ENCODE measurements around the gene PARD3B. TPM values are rescaled to one million over a fixed set of nuclear protein-coding genes. Genes with fewer than 3 reads are reported as not detected.

The PARD3B gene
- total RNA-seq, 2 donors from 2014 or later, result 14.7 to 25.0 TPM

GRCh38 chr2:205087862-205088261 is 542.6 kb downstream of the PARD3B start:
- no peak for DNase-seq (ENCODE audit: low spot score)
- Histone ChIP-seq H3K27ac (no peak overlapping the region), H3K36me3 (no peaks in the 10 kb centered on the region), H3K4me1 (replicated peaks) (no peaks in the 10 kb centered on the region), H3K4me3 (no peak overlapping the region), H3K27me3 (replicated peaks; ENCODE audit: insufficient read depth) (no peaks in the 10 kb centered on the region), H3K9me3 (no peaks in the 10 kb centered on the region)
- intact Hi-C loops (cut with DNase I), result no loop called here
- 97% methylated on average over 4 of the region's 4 CpGs for WGBS
- TF ChIP-seq POLR2A (IDR thresholded peaks at IDR 0.05) (no peak), POLR2AphosphoS5 (IDR thresholded peaks at IDR 0.05) (no peak)

GRCh38 chr2:205089958-205090357 is 544.7 kb downstream of the PARD3B start:
- WGBS, result 96% methylated on average over 2 of the region's 2 CpGs
- Histone ChIP-seq H3K36me3 (no peaks in the 10 kb centered on the region), H3K27ac (no peak overlapping the region), H3K4me1 (replicated peaks) (no peaks in the 10 kb centered on the region), H3K9me3 (no peaks in the 10 kb centered on the region), H3K4me3 (no peak overlapping the region), H3K27me3 (replicated peaks; ENCODE audit: insufficient read depth) (no peaks in the 10 kb centered on the region)
- DNase-seq (ENCODE audit: low spot score), result no peak
- intact Hi-C loops (cut with DNase I), result no loop called here
- TF ChIP-seq CTCF (IDR thresholded peaks at IDR 0.05) (no peak), POLR2AphosphoS5 (IDR thresholded peaks at IDR 0.05) (no peak), POLR2A (IDR thresholded peaks at IDR 0.05) (no peak)

- Histone ChIP-seq H3K4me1 (replicated peaks) (no peaks in the 10 kb centered on the region), H3K27ac (no peak overlapping the region), H3K4me3 (no peak overlapping the region), H3K36me3 (no peaks in the 10 kb centered on the region), H3K9me3 (no peaks in the 10 kb centered on the region), H3K27me3 (replicated peaks; ENCODE audit: insufficient read depth) (no peaks in the 10 kb centered on the region)
- intact Hi-C loops (cut with DNase I), result no loop called here
- 96% methylated on average over 3 of the region's 3 CpGs for WGBS
- TF ChIP-seq POLR2A (IDR thresholded peaks at IDR 0.05) (no peak), CTCF (IDR thresholded peaks at IDR 0.05) (no peak), POLR2AphosphoS5 (IDR thresholded peaks at IDR 0.05) (no peak)
- DNase-seq (ENCODE audit: low spot score), result no peak
Measured at GRCh38 chr2:205091411-205091810, 546.1 kb downstream of the PARD3B start.

- H3K4me1 ChIP-seq (replicated peaks), result no peaks in the 10 kb centered on the region
- no peaks in the 10 kb centered on the region for H3K27me3 ChIP-seq (replicated peaks; ENCODE audit: insufficient read depth)
- no peaks in the 10 kb centered on the region for H3K9me3 ChIP-seq
- H3K27ac ChIP-seq, result no peak overlapping the region
- no peak overlapping the region for H3K4me3 ChIP-seq
- WGBS, result 96% methylated on average over 3 of the region's 3 CpGs
- intact Hi-C loops (cut with DNase I), result no loop called here
- no peak for DNase-seq (ENCODE audit: low spot score)
- TF ChIP-seq POLR2AphosphoS5 (IDR thresholded peaks at IDR 0.05) (no peak), POLR2A (IDR thresholded peaks at IDR 0.05) (no peak), CTCF (IDR thresholded peaks at IDR 0.05) (no peak)
- no peaks in the 10 kb centered on the region for H3K36me3 ChIP-seq
Measured at GRCh38 chr2:205094031-205094430, 548.8 kb downstream of the PARD3B start.

GRCh38 chr2:205103699-205104098 is 558.4 kb downstream of the PARD3B start:
- TF ChIP-seq POLR2A (IDR thresholded peaks at IDR 0.05) (no peak), POLR2AphosphoS5 (IDR thresholded peaks at IDR 0.05) (no peak), CTCF (IDR thresholded peaks at IDR 0.05) (no peak)
- no peak overlapping the region for H3K4me3 ChIP-seq
- H3K4me1 ChIP-seq (replicated peaks), result no peaks in the 10 kb centered on the region
- 91% methylated on average over 2 of the region's 2 CpGs for WGBS
- no peaks in the 10 kb centered on the region for H3K27me3 ChIP-seq (replicated peaks; ENCODE audit: insufficient read depth)
- no peaks in the 10 kb centered on the region for H3K36me3 ChIP-seq
- no peak for DNase-seq (ENCODE audit: low spot score)
- no peak overlapping the region for H3K27ac ChIP-seq
- intact Hi-C loops (cut with DNase I), result no loop called here
- no peaks in the 10 kb centered on the region for H3K9me3 ChIP-seq

Measured in prostate gland (tissue), 2 donors.